ENCODE measurements around the gene DPP6.

DPP6 gene

DNA sequence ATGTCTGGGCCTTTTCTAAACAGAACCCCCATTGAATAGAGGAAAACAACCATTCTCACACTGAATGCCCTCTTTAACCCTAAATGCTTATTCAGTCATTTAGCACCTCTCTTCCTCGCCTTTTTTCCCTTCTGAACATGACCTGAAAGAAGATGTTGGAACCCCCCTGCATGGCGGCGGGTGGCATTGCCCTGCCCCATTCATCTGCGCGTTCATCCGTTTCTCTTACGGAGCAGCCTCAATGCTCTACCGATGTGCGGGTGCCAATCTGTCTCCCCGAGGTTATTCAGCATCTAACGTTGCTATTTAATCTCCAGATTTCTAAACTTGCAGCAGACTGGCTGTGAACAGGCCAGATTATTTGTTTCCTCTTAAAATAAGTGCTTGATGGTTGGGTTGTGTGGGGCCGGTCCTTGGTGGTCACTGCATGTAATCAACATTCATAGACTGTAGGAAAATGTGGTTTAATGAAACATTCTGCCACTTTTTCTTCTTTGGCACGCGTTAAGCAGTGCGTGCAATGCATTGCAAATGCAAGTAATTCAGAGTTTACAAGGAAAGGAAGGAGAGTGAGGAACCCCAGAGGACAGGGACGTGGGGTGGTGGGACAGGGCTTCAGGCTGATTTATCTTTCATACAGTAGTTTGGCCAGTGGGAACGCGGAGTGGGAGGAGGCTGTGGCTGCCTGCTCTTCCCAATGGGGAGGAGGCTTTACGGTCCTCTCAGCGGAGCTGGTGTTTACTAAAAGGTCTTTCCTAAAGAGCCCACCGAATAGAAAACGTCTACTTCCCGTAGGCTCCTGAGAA, 286.7 kb downstream of the DPP6 start:
- no peak for DNase-seq (ENCODE audit: low read depth)

DNA sequence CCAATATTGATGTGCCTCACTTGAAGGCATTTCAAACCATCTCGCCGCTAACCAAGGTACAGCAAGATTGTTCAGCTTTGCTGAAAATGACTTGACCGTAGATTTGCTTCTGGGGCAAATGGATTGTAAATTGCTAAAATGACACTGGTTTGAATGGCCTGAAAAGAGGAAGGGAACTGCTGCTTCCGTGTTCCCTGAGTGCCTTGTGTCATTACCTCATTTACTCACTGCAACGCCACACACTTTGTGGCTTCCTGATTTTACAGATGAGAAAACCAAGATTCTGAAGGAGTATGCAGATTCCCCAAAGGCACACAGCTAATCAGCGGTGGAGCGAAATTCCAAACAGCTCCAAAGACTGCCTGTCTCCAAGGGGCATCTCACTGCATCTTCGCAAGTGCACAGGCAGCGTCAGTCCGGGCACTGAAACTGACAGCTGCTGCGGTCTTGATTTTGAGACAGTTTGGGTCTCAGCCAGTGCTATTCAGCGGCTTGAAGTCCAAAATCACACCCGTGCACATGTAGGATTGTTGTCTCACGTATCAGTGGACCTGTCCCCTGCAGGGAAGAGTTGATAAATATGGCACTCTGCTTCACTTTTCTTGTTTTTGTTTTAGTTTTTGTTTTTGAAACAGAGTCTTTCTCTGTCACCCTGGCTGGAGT, 290.9 kb downstream of the DPP6 start:
- no peak for DNase-seq (ENCODE audit: low read depth)

DNA sequence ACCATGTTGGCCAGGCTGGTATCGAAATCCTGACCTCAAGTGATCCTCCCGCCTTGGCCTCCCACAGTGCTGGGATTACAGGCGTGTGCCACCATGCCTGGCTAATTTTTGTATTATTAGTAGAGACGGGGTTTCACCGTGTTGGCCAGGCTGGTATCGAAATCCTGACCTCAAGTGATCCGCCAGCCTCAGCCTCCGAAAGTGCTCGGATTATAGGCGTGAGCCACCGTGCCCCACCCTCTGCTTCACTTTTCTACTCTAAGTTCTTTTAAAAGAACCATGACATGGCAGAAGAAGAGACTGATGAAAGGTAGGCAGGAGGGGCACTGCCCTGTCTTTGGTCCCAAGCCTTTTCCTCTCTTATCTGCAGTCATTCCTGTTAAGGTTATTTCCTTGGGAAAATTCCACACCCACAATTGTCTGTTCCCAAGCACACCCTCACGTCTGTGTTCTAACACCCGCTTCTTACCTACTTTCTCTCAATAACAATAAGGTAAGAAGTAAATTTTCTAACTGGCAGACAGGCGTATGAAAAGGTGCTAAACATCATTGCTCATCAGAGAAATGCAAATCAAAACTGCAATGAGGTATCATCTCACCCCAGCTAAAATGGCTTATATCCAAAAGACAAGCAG, 291.7 kb downstream of the DPP6 start:
- DNase-seq (ENCODE audit: low read depth): no peak

DNA sequence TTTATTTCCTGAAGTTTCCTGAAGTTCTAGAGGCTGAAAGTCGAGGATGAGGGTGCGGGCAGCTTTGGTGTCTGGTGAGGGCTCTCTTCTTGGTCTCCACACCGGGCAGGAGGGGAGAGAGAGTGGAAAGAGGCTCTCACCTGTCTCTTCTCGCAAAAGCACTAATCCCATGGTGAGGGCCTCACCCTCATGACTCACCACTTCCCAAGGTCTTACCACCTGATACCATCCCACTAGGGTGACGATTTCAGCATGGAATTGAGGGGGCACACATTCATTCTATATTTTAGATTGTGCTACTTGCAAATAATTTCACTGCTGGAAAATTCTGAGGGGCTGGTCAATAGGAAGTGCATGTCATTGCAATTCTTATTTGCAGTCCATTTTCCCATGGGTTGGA, 292.9 kb downstream of the DPP6 start:
- DNase-seq (ENCODE audit: low read depth): no peak

DNA sequence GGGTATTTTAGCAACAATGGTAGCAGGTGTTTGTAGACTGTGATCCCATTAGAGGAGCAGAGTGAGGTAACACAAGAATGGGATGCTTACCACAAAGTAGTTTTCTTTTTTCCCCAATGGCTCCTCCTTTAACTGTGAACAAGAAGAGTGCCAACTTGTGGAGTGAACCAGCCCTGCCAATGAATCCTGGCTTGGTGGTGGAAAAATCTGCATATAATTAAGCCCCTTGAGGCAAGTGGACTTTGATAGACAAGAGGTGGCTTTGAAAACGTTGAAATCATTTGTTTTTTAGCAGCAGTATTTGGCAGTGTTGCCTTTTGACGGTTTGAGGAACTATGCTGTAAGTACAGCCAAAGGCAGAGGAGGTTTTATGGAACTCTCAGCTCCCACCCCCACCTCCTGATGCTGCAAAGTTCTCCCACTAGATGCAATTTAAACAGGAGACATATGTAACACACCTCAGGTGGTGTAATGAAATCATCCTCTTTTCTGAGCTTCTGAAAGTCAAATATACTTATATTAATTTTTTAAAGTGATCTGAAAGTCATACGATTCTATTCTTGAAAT, 295.6 kb downstream of the DPP6 start:
- no peak for DNase-seq (ENCODE audit: low read depth)

DNA sequence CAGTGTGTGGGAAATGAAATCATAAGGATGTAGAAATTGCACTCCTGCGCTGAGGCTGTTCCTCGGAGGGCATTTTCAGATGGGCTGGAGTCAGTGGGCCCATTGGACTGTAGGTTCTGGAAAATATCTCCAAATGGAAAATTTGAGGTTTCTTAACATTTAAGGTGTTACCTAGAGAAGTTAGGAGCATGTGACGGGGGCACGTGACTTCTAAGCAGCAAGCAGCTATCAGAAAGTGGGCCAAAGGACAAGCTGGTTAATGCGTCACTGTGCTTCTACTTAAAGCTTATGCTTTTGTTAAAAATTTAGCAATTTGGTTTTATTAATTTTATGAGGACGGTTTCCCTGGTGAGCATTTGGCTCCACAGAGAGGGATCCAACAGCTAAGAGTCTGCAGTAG, 298.7 kb downstream of the DPP6 start:
- DNase-seq (ENCODE audit: low read depth): no peak

DNA sequence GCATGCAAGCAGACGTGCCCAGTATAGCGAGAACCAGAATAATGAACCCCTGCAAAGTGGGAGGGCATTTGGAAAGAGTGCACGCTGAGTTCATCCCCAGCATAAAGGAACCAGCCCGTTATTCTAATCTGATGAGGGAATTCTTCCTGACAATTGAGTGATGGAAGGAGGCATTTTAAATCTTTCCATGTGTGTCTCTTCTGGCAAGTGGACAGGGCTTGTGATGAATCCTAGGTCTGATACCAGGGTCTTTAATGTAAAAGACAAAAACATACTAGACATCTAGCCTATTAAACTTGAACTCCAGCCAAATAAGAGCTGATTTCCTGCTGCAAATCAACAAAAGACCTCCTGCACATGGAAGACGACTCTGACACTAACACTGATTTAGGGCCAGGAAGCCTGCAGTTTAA, 301.2 kb downstream of the DPP6 start:
- DNase-seq (ENCODE audit: low read depth): no peak

DNA sequence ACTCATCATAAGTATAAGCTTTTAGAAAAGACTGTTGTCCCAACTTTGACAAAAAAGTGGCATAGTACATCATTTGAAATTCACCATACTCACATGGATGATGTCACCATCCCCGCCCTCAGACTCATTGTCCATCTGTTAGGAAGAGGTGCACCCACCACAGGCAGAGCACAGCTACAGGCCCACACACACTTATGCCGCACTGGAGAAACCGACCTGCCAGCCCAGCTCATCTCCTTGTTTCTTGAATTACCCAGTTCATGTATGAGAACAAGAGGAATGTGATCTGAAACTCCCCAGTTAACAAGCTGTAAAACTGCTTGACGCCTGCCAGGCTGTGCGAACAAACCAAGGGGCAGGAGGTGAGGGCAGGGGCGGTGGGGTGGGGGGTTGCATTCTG, 312.0 kb downstream of the DPP6 start:
- no peak for DNase-seq (ENCODE audit: low read depth)

DNA sequence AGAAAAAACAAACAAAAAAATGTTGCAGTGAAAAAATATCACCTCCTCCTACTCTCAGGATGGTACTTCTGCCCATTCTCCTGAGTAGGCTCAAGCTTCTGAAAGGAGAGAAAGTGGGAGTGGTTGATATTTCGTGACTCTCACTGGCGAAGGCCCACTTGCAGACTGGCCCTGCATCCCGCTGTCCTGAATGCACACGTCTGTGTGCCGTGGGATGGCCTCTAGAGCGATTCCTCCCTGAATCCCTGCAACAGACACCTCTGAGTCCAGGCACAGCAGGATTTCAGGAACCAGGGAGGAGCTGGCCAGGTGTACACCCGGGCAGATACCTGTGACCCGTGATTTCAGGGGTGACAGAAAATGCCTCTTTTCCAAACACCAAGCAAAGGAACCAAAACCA, 319.2 kb downstream of the DPP6 start:
- no peak for DNase-seq (ENCODE audit: low read depth)

DNA sequence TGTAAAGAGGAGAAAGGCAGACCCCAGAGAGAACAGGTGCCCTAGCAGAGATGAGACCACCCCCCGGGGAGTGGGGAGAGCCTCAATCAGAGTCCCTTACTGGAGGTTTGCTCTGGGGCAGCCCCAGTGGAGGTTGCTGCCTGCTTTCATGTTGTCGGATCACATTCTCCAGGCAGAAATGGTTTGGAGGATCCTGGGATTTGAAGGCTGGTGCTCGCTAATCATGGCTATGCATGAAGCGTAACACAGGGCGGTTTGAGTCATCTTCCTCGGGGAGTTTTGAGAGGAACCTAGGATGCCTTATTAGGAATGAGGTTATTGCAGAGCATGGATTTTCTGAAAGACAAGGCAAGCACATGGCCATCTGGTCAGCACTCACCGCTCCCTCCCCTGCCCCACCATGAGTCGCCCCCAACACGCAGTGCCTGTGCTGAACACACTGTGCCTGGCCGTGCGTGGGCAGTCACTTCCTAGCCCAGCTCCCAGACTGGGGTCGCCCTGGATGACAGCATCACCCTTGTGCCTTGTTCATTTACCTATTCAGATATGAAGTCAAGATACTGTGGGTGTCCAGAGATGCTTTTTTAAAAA, 319.9 kb downstream of the DPP6 start:
- DNase-seq (ENCODE audit: low read depth): no peak

DNA sequence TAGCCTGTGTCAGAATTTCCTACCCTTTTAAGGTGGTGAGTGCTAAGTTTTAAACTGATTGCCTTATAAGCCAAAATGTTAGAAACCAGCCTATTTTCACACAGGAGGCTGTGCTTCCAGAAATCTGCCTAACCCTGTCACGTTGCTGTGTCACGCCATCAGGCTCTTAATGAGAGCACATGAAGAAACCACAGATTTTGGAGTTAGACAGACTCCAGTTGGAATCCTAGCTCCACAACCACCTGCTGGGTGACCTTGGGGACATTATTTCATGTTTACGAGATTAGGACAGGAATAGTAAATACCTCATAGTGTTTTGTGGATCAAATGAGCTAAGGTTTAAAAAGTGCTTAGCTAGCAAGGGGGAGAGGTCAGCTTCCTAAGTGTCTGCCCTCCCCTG, 321.8 kb downstream of the DPP6 start:
- DNase-seq (ENCODE audit: low read depth): no peak

DNA sequence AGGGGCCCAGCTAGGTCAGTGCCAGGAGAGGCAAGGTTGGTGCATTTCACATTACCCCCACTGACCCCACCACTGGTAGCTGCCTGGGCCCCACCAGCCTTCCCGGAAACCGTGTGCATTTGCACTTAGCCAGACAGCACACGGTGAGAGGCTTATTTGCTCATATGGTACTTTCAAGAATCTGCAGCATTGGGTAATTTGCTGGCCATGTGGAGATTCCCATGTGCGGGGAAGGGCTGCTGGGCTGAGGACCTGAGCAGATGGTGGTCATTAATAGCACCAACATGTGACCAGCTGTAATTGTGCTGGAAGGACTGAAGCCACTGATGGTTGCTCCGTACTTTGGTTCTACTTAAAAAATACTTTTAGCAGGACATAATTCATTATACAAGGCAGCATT, 323.8 kb downstream of the DPP6 start:
- no peak for DNase-seq (ENCODE audit: low read depth)

DNA sequence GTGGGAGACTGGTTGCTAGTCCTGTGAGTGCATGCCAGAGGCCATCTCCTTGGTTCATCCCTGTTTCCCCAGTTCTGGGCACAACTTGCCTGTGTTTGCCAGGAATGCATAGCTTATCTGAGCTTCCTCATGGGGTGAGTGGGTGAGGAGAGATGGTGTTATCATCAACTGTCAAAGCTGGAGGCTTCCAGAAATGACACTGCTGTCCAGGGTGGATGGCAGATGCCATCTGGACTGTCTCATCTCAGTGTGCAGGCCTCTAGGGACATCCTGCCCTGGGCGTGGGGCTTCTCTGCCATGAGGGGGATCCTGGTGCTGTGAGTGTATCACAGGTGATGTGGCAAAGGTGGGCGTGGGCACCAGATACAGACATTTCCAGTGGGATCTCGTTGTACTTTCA, 328.6 kb downstream of the DPP6 start:
- DNase-seq (ENCODE audit: low read depth): no peak

DNA sequence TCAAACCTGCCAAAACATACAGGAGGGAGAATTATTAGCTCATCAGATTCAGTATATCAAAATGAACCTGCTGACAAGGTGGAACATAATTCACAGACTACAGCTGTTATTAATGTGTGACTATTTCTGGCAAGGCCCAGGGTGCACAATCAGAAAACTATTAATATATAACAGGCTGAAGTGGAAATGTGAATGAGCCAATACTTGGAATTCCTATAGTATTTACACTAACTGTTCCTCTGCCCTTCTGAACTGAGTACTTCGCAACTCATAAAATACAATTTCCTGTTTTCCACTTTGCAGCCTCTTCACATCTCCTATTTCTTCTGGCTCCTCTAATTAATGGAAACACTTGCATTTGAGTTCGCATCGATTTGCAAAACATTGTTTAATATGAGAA, 330.8 kb downstream of the DPP6 start:
- DNase-seq (ENCODE audit: low read depth): no peak

DNA sequence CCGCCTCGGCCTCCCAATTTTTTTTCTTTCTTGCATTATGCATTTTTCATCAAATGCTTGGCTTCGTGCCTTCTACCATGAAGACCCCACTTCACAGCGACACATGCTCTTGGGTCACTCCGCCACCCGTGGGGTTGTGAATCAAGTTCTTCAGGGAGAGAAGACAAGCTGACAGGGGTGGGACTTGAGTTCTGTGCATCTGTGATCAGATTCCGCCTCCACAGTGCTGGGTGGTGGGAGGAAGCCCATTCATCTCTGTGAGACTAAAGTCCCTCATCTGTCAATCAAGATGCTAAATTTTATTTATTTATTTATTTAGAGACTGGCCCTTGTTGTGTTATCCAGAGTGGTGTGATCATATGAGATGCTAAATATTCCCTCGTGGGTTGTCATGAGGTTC, 333.0 kb downstream of the DPP6 start:
- no peak for DNase-seq (ENCODE audit: low read depth)

DNA sequence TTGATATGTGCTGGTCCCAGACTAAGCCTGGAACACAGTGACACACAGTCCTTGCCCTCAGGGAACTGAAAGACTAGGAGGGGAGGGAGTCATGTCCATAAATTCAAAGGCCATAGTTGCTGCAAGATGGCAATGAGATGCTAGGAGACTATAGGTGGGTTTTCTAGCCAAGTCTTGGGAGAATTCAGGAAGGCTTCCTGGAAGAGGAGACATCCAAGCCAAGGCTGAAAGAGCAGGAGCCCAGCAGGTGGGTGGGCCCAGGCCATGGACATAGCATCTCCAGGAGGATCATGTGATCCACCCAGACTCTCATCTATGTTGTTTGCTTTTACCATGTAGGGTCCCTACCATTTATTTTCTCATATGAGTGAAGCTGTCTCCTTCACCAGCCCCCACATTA, 335.1 kb downstream of the DPP6 start:
- DNase-seq (ENCODE audit: low read depth): no peak

DNA sequence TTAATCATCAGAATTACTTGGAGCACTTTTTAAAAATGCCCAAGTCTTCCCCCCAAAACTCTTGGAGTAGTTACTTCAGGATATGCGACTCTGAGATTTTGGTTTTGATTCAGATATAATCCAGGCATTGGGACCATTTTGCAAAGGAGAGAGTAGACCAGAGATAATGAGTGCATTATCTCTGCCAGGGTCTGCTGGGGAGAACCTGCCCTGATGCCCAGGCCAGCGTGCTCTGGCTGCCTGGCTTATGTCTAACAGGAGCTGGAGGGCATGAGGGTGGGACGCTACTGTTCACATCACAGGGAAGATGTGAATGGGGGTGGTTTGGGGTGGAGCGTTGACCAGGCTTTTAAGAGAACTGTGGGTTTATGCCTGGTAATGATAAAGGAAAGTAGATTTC, 336.2 kb downstream of the DPP6 start:
- DNase-seq (ENCODE audit: low read depth): no peak

DNA sequence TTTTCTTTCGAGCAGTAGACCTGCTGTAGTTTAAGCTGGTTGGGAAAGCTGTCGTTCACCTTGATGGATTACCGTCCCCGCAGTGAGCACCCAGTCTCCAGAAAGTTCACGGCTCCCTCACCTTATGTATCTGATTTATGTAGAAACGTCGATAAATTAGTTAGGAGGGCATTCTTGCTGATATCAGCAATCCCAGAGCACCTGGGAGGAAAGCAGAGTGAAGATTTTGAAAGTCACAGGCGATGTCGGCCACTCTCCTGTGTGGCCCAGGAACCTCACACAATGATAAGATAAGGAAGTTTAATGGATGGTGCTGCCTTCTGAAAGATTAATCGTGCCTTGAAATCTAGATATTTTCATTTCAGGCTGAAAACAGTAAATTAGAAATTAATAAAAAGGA, 336.8 kb downstream of the DPP6 start:
- DNase-seq (ENCODE audit: low read depth): no peak

DNA sequence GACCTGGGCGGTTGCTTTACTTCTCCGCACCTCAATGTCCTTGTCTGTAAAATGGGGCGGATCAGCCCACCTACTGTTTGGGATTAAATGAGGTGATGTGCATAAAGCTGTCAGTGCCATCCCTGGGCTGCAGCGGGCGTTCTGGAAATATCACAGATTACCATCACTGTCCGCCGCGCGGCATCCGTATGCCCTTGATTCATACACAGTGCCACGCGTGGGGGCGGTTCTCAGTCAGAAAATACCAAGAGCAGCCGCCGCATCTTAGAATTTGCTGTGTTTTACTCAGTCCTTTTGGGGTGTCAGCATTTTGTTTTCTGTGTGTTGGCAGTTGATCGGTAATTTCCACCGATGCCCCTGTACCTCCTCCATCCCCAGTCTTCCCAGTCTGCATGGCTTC, 338.8 kb downstream of the DPP6 start:
- DNase-seq (ENCODE audit: low read depth): no peak

DNA sequence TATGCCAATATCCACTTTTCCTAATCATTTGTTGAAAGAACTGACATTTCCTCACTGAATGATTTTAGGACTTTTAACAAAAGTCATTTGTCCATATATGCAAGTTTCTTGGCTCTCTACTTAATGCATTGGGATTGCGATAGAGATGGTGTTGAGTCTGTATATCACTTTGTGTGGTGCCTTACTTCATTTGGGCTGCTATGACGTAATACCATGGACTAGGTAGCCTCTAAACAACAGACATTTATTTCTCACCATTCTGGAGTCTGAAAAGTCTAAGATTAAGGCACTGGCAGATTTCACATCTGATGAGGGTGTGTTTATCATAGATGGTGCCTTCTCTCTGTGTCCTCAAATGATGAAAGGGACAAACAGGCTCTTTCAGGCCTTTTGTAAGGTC, 342.6 kb downstream of the DPP6 start:
- DNase-seq (ENCODE audit: low read depth): no peak

DNA sequence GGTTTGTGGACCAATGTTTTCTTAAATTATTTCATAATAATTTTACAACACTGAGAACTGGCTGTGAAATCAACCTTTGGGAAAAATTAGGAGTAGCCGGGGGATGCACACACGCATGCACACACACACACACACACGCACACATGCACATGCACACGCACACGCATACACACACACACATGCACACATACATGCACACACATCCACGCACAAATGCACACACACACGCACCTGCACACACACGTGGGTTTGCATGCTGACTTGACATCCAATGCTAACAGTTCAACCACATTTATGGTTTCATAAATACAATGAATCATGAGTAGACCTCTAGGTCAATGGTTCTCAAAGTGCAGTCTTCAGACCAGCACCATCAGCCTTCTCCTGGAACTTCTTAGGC, 354.1 kb downstream of the DPP6 start:
- DNase-seq (ENCODE audit: low read depth): no peak

DNA sequence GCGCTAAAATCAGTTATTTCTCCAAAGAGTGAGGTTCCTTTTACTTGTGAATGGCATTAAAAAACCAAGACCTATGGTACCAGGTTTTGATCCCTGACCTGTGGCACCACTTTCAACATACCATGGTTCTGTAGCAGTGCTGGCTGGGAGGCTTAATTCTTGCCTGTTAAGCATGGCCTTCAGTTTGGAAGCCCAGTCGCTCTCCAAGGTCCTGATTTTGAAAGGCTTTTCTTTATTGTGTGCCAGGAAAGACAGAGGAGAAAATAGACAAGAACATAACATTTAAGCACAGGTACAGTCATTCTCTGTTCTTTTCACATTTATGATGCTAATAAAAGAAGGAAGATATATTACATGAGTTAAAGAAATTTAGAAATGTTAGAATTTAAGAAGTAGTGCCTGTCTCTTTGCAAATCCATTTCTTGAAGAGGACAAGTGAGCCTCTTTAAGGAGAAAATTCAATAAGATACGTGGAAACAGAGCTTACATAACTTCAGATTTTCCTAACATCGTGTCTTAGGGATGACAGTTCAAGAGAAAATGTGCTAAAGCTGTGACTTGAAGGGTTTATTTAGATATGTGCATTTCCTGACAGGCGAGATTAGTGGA, 357.6 kb downstream of the DPP6 start:
- DNase-seq (ENCODE audit: low read depth): no peak
